H9 (cell line): ENCODE data around the gene OR2H1. TPM values are rescaled to one million over a fixed set of nuclear protein-coding genes. Genes with fewer than 3 reads are reported as not detected.

Experiments used
- DNase-seq: peaks from one replicate; pipeline ENCODE4 v3.0.0-alpha.2; 2017
- H2AFZ ChIP-seq: one replicate; pipeline ENCODE4 v1.6.1; 2013; ENCODE audit warnings: mild to moderate bottlenecking, low read length, control low read depth, moderate library complexity
- H2AK5ac ChIP-seq: 2 replicates; pipeline ENCODE4 v1.6.1; 2013; ENCODE audit warnings: low read length, control low read depth, mixed read lengths; ENCODE audit not compliant: insufficient read length
- H2BK120ac ChIP-seq: one replicate; pipeline ENCODE4 v1.6.1; 2013; ENCODE audit warnings: low read depth, mild to moderate bottlenecking, low read length, control low read depth, inconsistent platforms; ENCODE audit not compliant: poor library complexity, severe bottlenecking
- H2BK12ac ChIP-seq: 2 replicates; pipeline ENCODE4 v1.6.1; 2013; ENCODE audit warnings: low read length, control low read depth, mixed read lengths, low read depth; ENCODE audit not compliant: insufficient read length
- H2BK15ac ChIP-seq: 2 replicates; pipeline ENCODE4 v1.6.1; 2013; ENCODE audit warnings: low read depth, low read length, control low read depth
- H2BK20ac ChIP-seq: one replicate; pipeline ENCODE4 v1.6.1; 2013; ENCODE audit warnings: low read depth, mild to moderate bottlenecking, low read length, control low read depth, inconsistent platforms; ENCODE audit not compliant: poor library complexity, severe bottlenecking
- H2BK5ac ChIP-seq: 2 replicates; pipeline ENCODE4 v1.6.1; 2013; ENCODE audit warnings: low read length, control low read depth, mixed read lengths; ENCODE audit not compliant: insufficient read length
- H3K14ac ChIP-seq: 2 replicates; pipeline ENCODE4 v1.6.1; 2013; ENCODE audit warnings: low read length, control low read depth; ENCODE audit not compliant: insufficient read depth
- H3K18ac ChIP-seq: 2 replicates; pipeline ENCODE4 v1.6.1; 2013; ENCODE audit warnings: low read depth, mild to moderate bottlenecking, mixed read lengths, low read length, control low read depth; ENCODE audit not compliant: insufficient read length
- H3K23ac ChIP-seq: 2 replicates; pipeline ENCODE4 v1.6.1; 2013; ENCODE audit warnings: low read length, control low read depth, mixed read lengths, low read depth; ENCODE audit not compliant: insufficient read length
- H3K23me2 ChIP-seq: 2 replicates; pipeline ENCODE4 v1.6.1; 2013; ENCODE audit warnings: low read depth, mild to moderate bottlenecking, mixed read lengths, low read length, control low read depth; ENCODE audit not compliant: insufficient read length, poor library complexity, severe bottlenecking
- H3K27ac ChIP-seq: 2 replicates; pipeline ENCODE4 v1.5.1; 2013; ENCODE audit warnings: low read length, control low read depth, mixed read lengths, low read depth; ENCODE audit not compliant: insufficient read length
- H3K27me3 ChIP-seq: 2 replicates; pipeline ENCODE4 v1.6.1; 2013; ENCODE audit warnings: low read length, control low read depth, inconsistent platforms; ENCODE audit not compliant: insufficient read depth
- H3K4ac ChIP-seq: 2 replicates; pipeline ENCODE4 v1.6.1; 2013; ENCODE audit warnings: low read depth, mild to moderate bottlenecking, control low read depth, inconsistent platforms, low read length, moderate library complexity
- H3K4me1 ChIP-seq: 2 replicates; pipeline ENCODE4 v1.6.1; 2013; ENCODE audit warnings: low read length, control low read depth, inconsistent platforms; ENCODE audit not compliant: insufficient read depth
- H3K4me2 ChIP-seq: 2 replicates; pipeline ENCODE4 v1.6.1; 2013; ENCODE audit warnings: low read length, control low read depth, mixed read lengths; ENCODE audit not compliant: insufficient read length, insufficient read depth
- H3K56ac ChIP-seq: 2 replicates; pipeline ENCODE4 v1.6.1; 2013; ENCODE audit warnings: low read depth, mild to moderate bottlenecking, mixed read lengths, low read length, control low read depth; ENCODE audit not compliant: insufficient read length
- H3K79me1 ChIP-seq: 2 replicates; pipeline ENCODE4 v1.6.1; 2013; ENCODE audit warnings: low read depth, mild to moderate bottlenecking, moderate library complexity, low read length, control low read depth, inconsistent platforms; ENCODE audit not compliant: insufficient read depth, poor library complexity, severe bottlenecking
- H3K79me2 ChIP-seq: 2 replicates; pipeline ENCODE4 v1.6.1; 2013; ENCODE audit warnings: low read length, control low read depth, inconsistent platforms; ENCODE audit not compliant: insufficient read depth
- H3K9ac ChIP-seq: 2 replicates; pipeline ENCODE4 v1.6.1; 2013; ENCODE audit warnings: low read length, control low read depth, mixed read lengths; ENCODE audit not compliant: insufficient read length; ENCODE audit errors: extremely low read depth
- H3K9me3 ChIP-seq: one replicate; pipeline ENCODE4 v1.6.1; 2013; ENCODE audit warnings: low read depth, low read length, inconsistent platforms; ENCODE audit not compliant: control insufficient read depth
- H3T11ph ChIP-seq: one replicate; pipeline ENCODE4 v1.6.1; 2013; ENCODE audit warnings: mild to moderate bottlenecking, low read length, control low read depth, inconsistent platforms
- H4K20me1 ChIP-seq: one replicate; pipeline ENCODE4 v1.6.1; 2013; ENCODE audit not compliant: control insufficient read depth, insufficient read length, insufficient read depth
- H4K5ac ChIP-seq: 2 replicates; pipeline ENCODE4 v1.6.1; 2013; ENCODE audit warnings: low read depth, mild to moderate bottlenecking, mixed read lengths, low read length, control low read depth; ENCODE audit not compliant: insufficient read length
- H4K8ac ChIP-seq: replicated peaks from 2 replicates; pipeline ENCODE4 v1.6.1; 2013; ENCODE audit warnings: low read length, control low read depth, mixed read lengths, low read depth; ENCODE audit not compliant: insufficient read length
- H4K91ac ChIP-seq: 2 replicates; pipeline ENCODE4 v1.6.1; 2013; ENCODE audit warnings: low read depth, mild to moderate bottlenecking, moderate library complexity, mixed read lengths, low read length, control low read depth; ENCODE audit not compliant: insufficient read length
- H3K27ac Mint-ChIP-seq, 3 experiments: 2 replicates in 2 of 3; 3 replicates in 1 of 3; pipeline ENCODE4 v1.8.0; 2020 to 2021; ENCODE audit warnings: mixed read lengths in 3 of 3, mild to moderate bottlenecking in 1 of 3, moderate library complexity in 1 of 3
- H3K27me3 Mint-ChIP-seq: 2 replicates; pipeline ENCODE4 v1.8.0; 2021; ENCODE audit warnings: low read depth, mild to moderate bottlenecking, moderate library complexity, mixed read lengths
- H3K36me3 Mint-ChIP-seq, 3 experiments: 2 replicates in 2 of 3; 3 replicates in 1 of 3; pipeline ENCODE4 v1.8.0; 2020 to 2021; ENCODE audit warnings: low read depth in 3 of 3, mixed read lengths in 3 of 3; ENCODE audit not compliant: insufficient read depth in 1 of 3
- H3K4me1 Mint-ChIP-seq, 2 experiments: 2 replicates each; pipeline ENCODE4 v1.8.0; 2020; ENCODE audit warnings: mixed read lengths in 2 of 2
- H3K4me3 Mint-ChIP-seq, 2 experiments: 2 replicates in 1 of 2; 3 replicates in 1 of 2; pipeline ENCODE4 v1.8.0; 2020 to 2021; ENCODE audit warnings: mild to moderate bottlenecking in 2 of 2, mixed read lengths in 2 of 2, moderate library complexity in 1 of 2
- H3K9me3 Mint-ChIP-seq, 2 experiments: 2 replicates in 1 of 2; 3 replicates in 1 of 2; pipeline ENCODE4 v1.8.0; 2020; ENCODE audit warnings: mild to moderate bottlenecking in 2 of 2, mixed read lengths in 2 of 2, moderate library complexity in 1 of 2
- WGBS: extraction: QIAGEN DNeasy Blood & Tissue Kit; methylation state at CpG from one replicate; pipeline ENCODE4 v1.1.7; 2013; ENCODE audit warnings: missing lambda C conversion rate, low lambda C conversion rate, mixed read lengths; ENCODE audit not compliant: insufficient read length; ENCODE audit errors: extremely low coverage; 5-methylcytosine and 5-hydroxymethylcytosine counted together
- total RNA-seq: library from RNA; stranded (reverse); gene quantifications from 2 replicates; pipeline ENCODE4 v1.2.1, GENCODE V29; 2021
- TF ChIP-seq, protein P1 (sequence below): fragments of 200-600 bp; sonication (generic); conservative IDR thresholded peaks from 3 replicates; pipeline ENCODE4 v1.8.0; 2021; ENCODE audit warnings: antibody characterized with exemption, mild to moderate bottlenecking

Gene OR2H1
- total RNA-seq, 1 experiment from 2014 or later = not detected

- H2AFZ ChIP-seq = no peak overlapping the region
- no peak overlapping the region for H3K4me2 ChIP-seq
- H3K4me1 ChIP-seq = no peaks in the 10 kb centered on the region
- H3K18ac ChIP-seq = no peak overlapping the region
- H3K23ac ChIP-seq = no peak overlapping the region
- H3K4me1 Mint-ChIP-seq = no peaks in the 10 kb centered on the region
- no peak overlapping the region for H2AK5ac ChIP-seq
- H3K36me3 Mint-ChIP-seq = no peaks in the 10 kb centered on the region
- no peak overlapping the region for H2BK12ac ChIP-seq
- H2BK20ac ChIP-seq = no peak overlapping the region
- peaks cover 6% of the 10 kb centered on the region for H3K27me3 Mint-ChIP-seq
- no peaks in the 10 kb centered on the region; a peak in 1 of 5 replicates for H3K9me3 Mint-ChIP-seq
- H3K9me3 ChIP-seq = no peaks in the 10 kb centered on the region
- no peak overlapping the region for H3K4ac ChIP-seq
- H3T11ph ChIP-seq = no peak overlapping the region
- H3K4me3 Mint-ChIP-seq = no peak overlapping the region
- TF ChIP-seq, protein P1, sequence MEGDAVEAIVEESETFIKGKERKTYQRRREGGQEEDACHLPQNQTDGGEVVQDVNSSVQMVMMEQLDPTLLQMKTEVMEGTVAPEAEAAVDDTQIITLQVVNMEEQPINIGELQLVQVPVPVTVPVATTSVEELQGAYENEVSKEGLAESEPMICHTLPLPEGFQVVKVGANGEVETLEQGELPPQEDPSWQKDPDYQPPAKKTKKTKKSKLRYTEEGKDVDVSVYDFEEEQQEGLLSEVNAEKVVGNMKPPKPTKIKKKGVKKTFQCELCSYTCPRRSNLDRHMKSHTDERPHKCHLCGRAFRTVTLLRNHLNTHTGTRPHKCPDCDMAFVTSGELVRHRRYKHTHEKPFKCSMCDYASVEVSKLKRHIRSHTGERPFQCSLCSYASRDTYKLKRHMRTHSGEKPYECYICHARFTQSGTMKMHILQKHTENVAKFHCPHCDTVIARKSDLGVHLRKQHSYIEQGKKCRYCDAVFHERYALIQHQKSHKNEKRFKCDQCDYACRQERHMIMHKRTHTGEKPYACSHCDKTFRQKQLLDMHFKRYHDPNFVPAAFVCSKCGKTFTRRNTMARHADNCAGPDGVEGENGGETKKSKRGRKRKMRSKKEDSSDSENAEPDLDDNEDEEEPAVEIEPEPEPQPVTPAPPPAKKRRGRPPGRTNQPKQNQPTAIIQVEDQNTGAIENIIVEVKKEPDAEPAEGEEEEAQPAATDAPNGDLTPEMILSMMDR = no peak
- no peak overlapping the region for H2BK120ac ChIP-seq
- H3K79me2 ChIP-seq = no peaks in the 10 kb centered on the region
- H3K56ac ChIP-seq = no peak overlapping the region
- H3K14ac ChIP-seq = no peak overlapping the region
- H4K5ac ChIP-seq = no peak overlapping the region
- H3K27ac Mint-ChIP-seq = no peak overlapping the region
- H2BK15ac ChIP-seq = no peak overlapping the region
- no CpG with 5 or more reads among the region's 5 CpGs for WGBS
- H4K8ac ChIP-seq = no peak overlapping the region
- DNase-seq = no peak
- H4K91ac ChIP-seq = no peak overlapping the region
- no peak overlapping the region for H2BK5ac ChIP-seq
- H3K27me3 ChIP-seq = no peaks in the 10 kb centered on the region
- H3K79me1 ChIP-seq = no peaks in the 10 kb centered on the region
- H3K9ac ChIP-seq = no peak overlapping the region
- H3K27ac ChIP-seq = no peak overlapping the region
- no peaks in the 10 kb centered on the region for H4K20me1 ChIP-seq
- H3K23me2 ChIP-seq = no peaks in the 10 kb centered on the region
These were observed 45.6 kb downstream of the OR2H1 start for GRCh38 chr6:29502597-29502996.
